ENCODE measurements around the gene C5orf63. TPM values are rescaled to one million over a fixed set of nuclear protein-coding genes. Genes with fewer than 3 reads are reported as not detected.

Gene C5orf63
- total and polyA plus RNA-seq, 9 donors: 1.7 to 6.6 (median 3.5) TPM

- Histone ChIP-seq H3K36me3 (no peaks in the 10 kb centered on the region), H3K4me1 (ENCODE audit: insufficient read depth) (no peaks in the 10 kb centered on the region), H3K27ac (no peak overlapping the region), H3K27me3 (no peaks in the 10 kb centered on the region), H3K9me3 (no peaks in the 10 kb centered on the region), H3K4me3 (no peak overlapping the region)
- intact Hi-C loops (cut with DNase I): no loop called here
- 68 to 94% (median 77%) methylated on average over 4 of the region's 4 CpGs for WGBS, 3 donors
- no peak for TF ChIP-seq POLR2A (IDR thresholded peaks at IDR 0.05)
- no peak for TF ChIP-seq EP300 (IDR thresholded peaks at IDR 0.05)
- TF ChIP-seq CTCF (IDR thresholded peaks at IDR 0.05): no peak
- DNase-seq: no peak
These were observed 62.1 kb downstream of the C5orf63 start for GRCh38 chr5:127011153-127011552.

- H3K36me3 ChIP-seq: no peaks in the 10 kb centered on the region
- no peak for DNase-seq
- TF ChIP-seq CTCF (IDR thresholded peaks at IDR 0.05) (no peak), EP300 (IDR thresholded peaks at IDR 0.05) (no peak), POLR2A (IDR thresholded peaks at IDR 0.05) (no peak)
- intact Hi-C loops (cut with DNase I): no loop called here
- no peaks in the 10 kb centered on the region for H3K9me3 ChIP-seq
- 80 to 95% (median 92%) methylated on average over 2 of the region's 2 CpGs for WGBS, 3 donors
- H3K4me3 ChIP-seq: no peak overlapping the region
- no peak overlapping the region for H3K27ac ChIP-seq
- H3K27me3 ChIP-seq: no peaks in the 10 kb centered on the region
- no peaks in the 10 kb centered on the region for H3K4me1 ChIP-seq (ENCODE audit: insufficient read depth)
These were observed 62.9 kb downstream of the C5orf63 start for GRCh38 chr5:127010362-127010761.

GRCh38 chr5:127009784-127010183 lies 63.5 kb downstream of the C5orf63 start:
- WGBS, 3 donors: 90 to 100% (median 93%) methylated on average over 1 of the region's 1 CpG
- TF ChIP-seq EP300 (IDR thresholded peaks at IDR 0.05): no peak
- no peak for TF ChIP-seq CTCF (IDR thresholded peaks at IDR 0.05)
- no peak for TF ChIP-seq POLR2A (IDR thresholded peaks at IDR 0.05)
- DNase-seq: no peak
- Histone ChIP-seq H3K27me3 (no peaks in the 10 kb centered on the region), H3K36me3 (no peaks in the 10 kb centered on the region), H3K27ac (no peak overlapping the region), H3K4me3 (no peak overlapping the region), H3K4me1 (ENCODE audit: insufficient read depth) (no peaks in the 10 kb centered on the region), H3K9me3 (no peaks in the 10 kb centered on the region)
- intact Hi-C loops (cut with DNase I): no loop called here

DNA sequence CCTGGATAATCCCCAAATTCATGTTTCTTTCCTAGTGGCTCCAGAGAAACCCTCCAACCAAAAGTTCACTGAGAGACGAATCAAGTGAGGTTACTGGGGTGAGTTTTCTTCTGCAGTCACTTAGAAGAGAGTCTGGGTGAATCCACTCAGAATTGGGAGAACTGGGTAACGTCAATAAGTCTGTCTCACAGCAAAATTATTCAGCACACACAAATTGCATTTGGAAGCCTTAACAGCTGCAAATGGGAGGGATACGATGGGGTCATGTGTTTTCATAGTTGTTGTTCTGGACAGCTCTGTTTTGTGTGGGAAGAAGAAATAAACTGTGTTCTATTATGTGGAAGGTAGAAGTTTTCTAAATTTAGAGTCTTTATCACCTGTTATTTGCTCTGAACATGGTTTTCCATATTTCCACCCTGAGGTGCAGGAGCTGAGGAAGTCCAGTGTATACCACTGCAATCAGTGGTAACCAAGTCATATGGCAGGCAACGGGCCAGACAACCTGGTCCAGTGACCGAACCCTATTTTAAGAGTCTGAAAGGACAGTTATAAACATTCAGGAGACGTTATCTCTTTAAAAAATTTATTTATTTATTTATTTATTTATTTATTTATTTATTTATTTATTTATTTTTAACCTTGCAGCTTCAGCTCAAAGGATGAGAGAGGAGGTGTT lies 64.9 kb downstream of the C5orf63 start:
- H3K9me3 ChIP-seq: no peaks in the 10 kb centered on the region
- H3K4me1 ChIP-seq (ENCODE audit: insufficient read depth): no peaks in the 10 kb centered on the region
- WGBS, 3 donors: 65 to 67% (median 66%) methylated on average over 6 of the region's 6 CpGs
- DNase-seq: no peak
- H3K27ac ChIP-seq: no peak overlapping the region
- TF ChIP-seq POLR2A (IDR thresholded peaks at IDR 0.05) (no peak), CTCF (IDR thresholded peaks at IDR 0.05) (no peak), EP300 (IDR thresholded peaks at IDR 0.05) (no peak)
- H3K27me3 ChIP-seq: no peaks in the 10 kb centered on the region
- no peaks in the 10 kb centered on the region for H3K36me3 ChIP-seq
- no peak overlapping the region for H3K4me3 ChIP-seq
- intact Hi-C loops (cut with DNase I): no loop called here
